ENCODE data around the gene FAM161B. TPM values are rescaled to one million over a fixed set of nuclear protein-coding genes. Genes with fewer than 3 reads are reported as not detected.
A peak's percentile ranks its signal among the peaks of the same experiment; 100 is the strongest.
"Not testable (repeated sequence)": the region's sequence is repeated elsewhere in the genome, so short reads cannot be mapped to it uniquely, and the experiment has no call there.

The FAM161B gene
- total RNA-seq (1 to 10 TPM; 3.3 to 3.4 TPM), total RNA-seq (6.1 to 8.8 reads per million in 2 donors)

GRCh38 chr14:73949752-73950734 is at the start of gene FAM161B, which contains the start of gene COQ6:
Gene FAM161B, minus strand, starts transcription at chr14:73950094. Its CDS starts 68 bp downstream, at chr14:73950026.
Gene COQ6, plus strand, starts transcription at chr14:73950302. Its CDS starts 31 bp downstream, at chr14:73950333.
- peak within 1 kb of the TSS; percentile 95 for H3K27ac Mint-ChIP-seq
- peak within 1 kb of the TSS; percentile 99 for H3K4me3 Mint-ChIP-seq
- peak; percentile 84 to 88 (median 85) for DNase-seq
- no peaks in the 10 kb centered on the region for H3K9me3 ChIP-seq (ENCODE audit: control insufficient read depth, low read length, poor library complexity, severe bottlenecking)
- ATAC-seq = peak; percentile 95
- H3K4me1 Mint-ChIP-seq = peaks cover 15% of the 10 kb centered on the region
- H3K36me3 Mint-ChIP-seq (ENCODE audit: low read depth) = peaks cover 4% of the 10 kb centered on the region
- H3K27me3 Mint-ChIP-seq = no peaks in the 10 kb centered on the region

GRCh38 chr14:73998726-73999125 is 48.8 kb upstream of the FAM161B start:
- H3K27me3 Mint-ChIP-seq = no peaks in the 10 kb centered on the region
- DNase-seq = no peak
- ATAC-seq = no peak
- no peak overlapping the region for H3K4me3 Mint-ChIP-seq
- H3K4me1 Mint-ChIP-seq = peaks cover 10% of the 10 kb centered on the region
- no peaks in the 10 kb centered on the region for H3K9me3 ChIP-seq (ENCODE audit: control insufficient read depth, low read length, poor library complexity, severe bottlenecking)
- peaks cover 12% of the 10 kb centered on the region for H3K36me3 Mint-ChIP-seq (ENCODE audit: low read depth)
- no peak overlapping the region for H3K27ac Mint-ChIP-seq

GRCh38 chr14:73997944-73998447 is 48.1 kb upstream of the FAM161B start:
- H3K4me1 Mint-ChIP-seq = peaks cover 9% of the 10 kb centered on the region
- no peaks in the 10 kb centered on the region for H3K27me3 Mint-ChIP-seq
- H3K9me3 ChIP-seq (ENCODE audit: control insufficient read depth, low read length, poor library complexity, severe bottlenecking) = no peaks in the 10 kb centered on the region
- no peak overlapping the region for H3K4me3 Mint-ChIP-seq
- no peak for ATAC-seq
- peaks cover 10% of the 10 kb centered on the region for H3K36me3 Mint-ChIP-seq (ENCODE audit: low read depth)
- H3K27ac Mint-ChIP-seq = no peak overlapping the region
- DNase-seq = no peak

GRCh38 chr14:73997108-73997943 is 47.4 kb upstream of the FAM161B start:
- H3K27me3 Mint-ChIP-seq = no peaks in the 10 kb centered on the region
- ATAC-seq = no peak
- no peaks in the 10 kb centered on the region for H3K9me3 ChIP-seq (ENCODE audit: control insufficient read depth, low read length, poor library complexity, severe bottlenecking)
- no peak overlapping the region for H3K27ac Mint-ChIP-seq
- H3K4me3 Mint-ChIP-seq = no peak overlapping the region
- H3K36me3 Mint-ChIP-seq (ENCODE audit: low read depth) = peaks cover 7% of the 10 kb centered on the region
- no peak for DNase-seq
- H3K4me1 Mint-ChIP-seq = peaks cover 2% of the 10 kb centered on the region

DNA sequence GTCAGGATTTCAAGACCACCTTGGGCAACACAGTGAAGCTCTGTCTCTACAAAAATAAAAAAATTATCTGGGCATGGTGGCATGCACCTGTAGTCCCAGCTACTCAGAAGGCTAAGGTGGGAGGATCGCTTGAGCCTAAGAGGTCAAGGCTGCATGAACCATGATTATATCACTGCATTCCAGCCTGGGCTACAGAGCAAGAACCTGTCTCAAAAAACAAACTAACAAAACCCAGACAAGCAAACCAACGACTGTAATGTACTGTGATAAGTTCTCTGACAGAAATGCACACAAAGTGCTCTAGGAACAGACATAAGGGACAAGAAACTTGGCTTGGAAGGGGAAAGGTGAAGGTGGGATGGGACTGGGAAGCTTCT is 46.8 kb upstream of the FAM161B start:
- H3K4me3 Mint-ChIP-seq = no peak overlapping the region
- ATAC-seq (no peak), DNase-seq (no peak)
- H3K27me3 Mint-ChIP-seq = no peaks in the 10 kb centered on the region
- H3K4me1 Mint-ChIP-seq = peaks cover 2% of the 10 kb centered on the region
- no peak overlapping the region for H3K27ac Mint-ChIP-seq
- H3K9me3 ChIP-seq (ENCODE audit: control insufficient read depth, low read length, poor library complexity, severe bottlenecking) = no peaks in the 10 kb centered on the region
- H3K36me3 Mint-ChIP-seq (ENCODE audit: low read depth) = peaks cover 7% of the 10 kb centered on the region

DNA sequence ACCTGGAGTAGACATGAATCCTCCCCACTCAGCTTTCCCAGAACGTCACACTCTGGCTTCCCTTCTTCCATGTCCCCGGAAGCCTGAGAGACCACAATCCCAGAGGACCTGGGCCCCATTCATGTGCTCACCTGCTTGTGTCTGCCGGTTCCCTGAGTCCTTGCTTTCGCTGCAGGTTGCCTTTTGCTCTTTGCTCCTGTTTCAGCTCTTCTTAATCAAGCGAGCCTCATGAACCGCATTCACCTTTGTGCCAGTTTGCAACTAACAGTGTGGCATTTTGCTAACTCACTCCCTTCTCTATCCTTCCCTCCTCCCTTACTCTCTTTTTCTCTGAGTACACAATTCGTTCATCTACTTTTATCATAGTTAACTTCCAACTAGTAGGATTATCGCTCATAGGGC is 46.1 kb upstream of the FAM161B start:
- H3K27ac Mint-ChIP-seq = peak overlapping the region; percentile 27
- H3K27me3 Mint-ChIP-seq = no peaks in the 10 kb centered on the region
- H3K4me1 Mint-ChIP-seq = peaks cover 2% of the 10 kb centered on the region
- H3K9me3 ChIP-seq (ENCODE audit: control insufficient read depth, low read length, poor library complexity, severe bottlenecking) = no peaks in the 10 kb centered on the region
- H3K36me3 Mint-ChIP-seq (ENCODE audit: low read depth) = peaks cover 7% of the 10 kb centered on the region
- DNase-seq (no peak), ATAC-seq (no peak)
- H3K4me3 Mint-ChIP-seq = no peak overlapping the region

DNA sequence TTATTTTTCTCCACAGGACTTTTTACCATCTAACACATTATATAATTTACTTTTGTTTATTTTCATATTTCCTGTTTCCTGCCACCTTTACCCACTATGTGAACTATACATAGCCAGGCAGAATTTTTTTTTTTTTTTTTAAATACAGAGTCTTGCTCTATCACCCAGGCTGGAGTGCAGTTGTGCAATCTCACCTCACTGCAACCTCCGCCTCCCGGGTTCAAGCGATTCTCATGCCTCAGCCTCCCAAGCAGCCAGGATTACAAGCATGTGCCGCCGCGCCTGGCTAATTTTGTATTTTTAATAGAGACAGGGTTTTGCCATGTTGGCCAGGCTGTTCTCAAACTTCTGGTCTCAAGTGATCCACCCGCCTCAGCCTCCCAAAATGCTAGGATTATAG is 45.0 kb upstream of the FAM161B start:
- H3K4me1 Mint-ChIP-seq; H3K36me3 Mint-ChIP-seq (ENCODE audit: low read depth); DNase-seq; ATAC-seq; H3K27ac Mint-ChIP-seq; H3K9me3 ChIP-seq (ENCODE audit: control insufficient read depth, low read length, poor library complexity, severe bottlenecking); H3K27me3 Mint-ChIP-seq; H3K4me3 Mint-ChIP-seq: not testable (repeated sequence)

DNA sequence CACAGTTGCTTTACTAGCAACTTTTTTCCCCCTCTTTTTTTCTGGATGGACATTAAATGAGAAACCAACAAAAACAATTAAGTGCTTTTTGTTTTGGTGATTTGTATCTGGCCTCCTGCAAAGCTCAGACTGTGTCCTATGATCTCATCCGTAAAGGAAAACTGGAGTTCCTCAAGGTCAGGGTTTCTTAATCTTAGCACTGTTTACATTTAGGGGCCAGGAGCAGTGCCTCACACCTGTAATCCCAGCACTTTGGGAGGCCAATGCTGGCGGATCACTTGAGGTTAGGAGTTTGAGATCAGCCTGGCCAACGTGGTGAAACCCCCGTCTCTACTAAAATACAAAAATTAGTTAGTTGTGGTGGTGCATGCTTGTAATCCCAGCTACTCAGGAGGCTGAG is 41.2 kb upstream of the FAM161B start:
- ATAC-seq = no peak

GRCh38 chr14:73988656-73989055 is 38.8 kb upstream of the FAM161B start:
- H3K27ac Mint-ChIP-seq; ATAC-seq; H3K36me3 Mint-ChIP-seq (ENCODE audit: low read depth); H3K4me1 Mint-ChIP-seq; H3K4me3 Mint-ChIP-seq; H3K27me3 Mint-ChIP-seq; H3K9me3 ChIP-seq (ENCODE audit: control insufficient read depth, low read length, poor library complexity, severe bottlenecking); DNase-seq: not testable (repeated sequence)

More for the DNA sequence above, 41.2 kb upstream of the FAM161B start:
- Mint-ChIP-seq H3K4me3 (no peak overlapping the region), H3K27me3 (no peaks in the 10 kb centered on the region), H3K4me1 (peaks cover 3% of the 10 kb centered on the region), H3K36me3 (ENCODE audit: low read depth) (peaks cover 11% of the 10 kb centered on the region), H3K27ac (no peak overlapping the region)
- no peak for DNase-seq
- H3K9me3 ChIP-seq (ENCODE audit: control insufficient read depth, low read length, poor library complexity, severe bottlenecking) = no peaks in the 10 kb centered on the region

DNA sequence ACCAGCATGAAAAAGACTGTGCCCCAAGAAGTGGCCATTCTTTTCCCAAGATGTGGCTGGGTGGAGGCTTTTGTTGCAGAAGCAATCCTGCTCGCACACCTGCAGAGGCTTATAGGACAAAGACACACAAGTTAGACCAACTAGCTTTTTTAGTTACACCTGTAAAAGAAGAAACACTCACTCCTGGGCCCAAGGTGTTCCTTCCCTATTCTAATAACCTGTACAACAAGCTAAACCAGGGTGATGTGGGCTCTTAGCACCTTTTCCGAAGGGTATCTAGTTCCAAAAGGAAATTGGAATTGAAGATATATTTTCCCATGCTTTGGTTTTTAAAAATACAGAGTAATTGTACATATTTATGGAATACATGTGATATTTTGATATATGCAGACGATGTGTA is 38.2 kb upstream of the FAM161B start:
- no peak for ATAC-seq

DNA sequence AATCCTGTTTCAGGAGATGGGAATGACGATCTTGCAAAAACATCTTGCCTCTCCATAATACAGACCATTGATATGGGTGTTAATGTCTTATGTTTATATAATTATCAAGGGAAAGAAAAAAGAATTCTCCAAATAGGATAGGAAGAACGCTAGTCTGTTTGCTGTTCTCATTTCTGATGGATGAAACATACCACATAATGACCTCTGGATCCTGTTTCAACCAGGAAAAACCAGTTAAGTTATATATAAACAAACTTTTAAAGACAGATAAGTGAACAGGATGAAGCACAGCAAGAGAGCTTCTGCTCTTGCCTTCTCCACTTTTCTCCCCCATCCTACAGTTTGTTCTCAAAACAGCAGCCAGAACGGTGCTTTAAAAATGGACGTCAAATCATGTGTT is 28.0 kb upstream of the FAM161B start:
- no peak for ATAC-seq
- Mint-ChIP-seq H3K36me3 (ENCODE audit: low read depth) (peaks cover 6% of the 10 kb centered on the region), H3K27me3 (no peaks in the 10 kb centered on the region), H3K4me1 (peaks cover 3% of the 10 kb centered on the region), H3K4me3 (no peak overlapping the region), H3K27ac (no peak overlapping the region)
- H3K9me3 ChIP-seq (ENCODE audit: control insufficient read depth, low read length, poor library complexity, severe bottlenecking) = no peaks in the 10 kb centered on the region
- DNase-seq = no peak

More for the DNA sequence above, 38.2 kb upstream of the FAM161B start:
- Mint-ChIP-seq H3K27me3 (no peaks in the 10 kb centered on the region), H3K36me3 (ENCODE audit: low read depth) (peaks cover 6% of the 10 kb centered on the region), H3K4me3 (no peak overlapping the region), H3K27ac (no peak overlapping the region), H3K4me1 (peaks cover 2% of the 10 kb centered on the region)
- H3K9me3 ChIP-seq (ENCODE audit: control insufficient read depth, low read length, poor library complexity, severe bottlenecking) = no peaks in the 10 kb centered on the region
- DNase-seq = no peak

DNA sequence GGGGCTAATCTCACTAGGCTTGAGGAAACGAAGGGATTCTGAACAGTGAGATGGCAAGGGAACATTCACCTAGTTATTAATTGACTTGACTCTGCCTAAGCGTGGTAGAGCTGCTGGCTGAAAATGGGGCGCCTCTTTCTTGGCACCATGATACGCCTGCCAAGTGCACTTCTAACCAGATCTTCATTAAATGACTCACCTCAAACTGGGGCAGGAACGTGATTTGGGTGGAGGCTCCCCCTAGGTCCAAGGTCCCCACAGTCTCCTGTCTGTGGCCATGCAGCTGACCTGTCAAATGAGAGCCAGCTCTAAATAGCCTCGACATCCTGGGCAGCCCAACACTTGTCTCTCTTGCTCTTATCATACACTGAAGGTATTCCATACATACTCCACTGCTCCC is 26.2 kb upstream of the FAM161B start:
- H3K9me3 ChIP-seq (ENCODE audit: control insufficient read depth, low read length, poor library complexity, severe bottlenecking) = no peaks in the 10 kb centered on the region
- Mint-ChIP-seq H3K4me3 (no peak overlapping the region), H3K27ac (no peak overlapping the region), H3K36me3 (ENCODE audit: low read depth) (peaks cover 6% of the 10 kb centered on the region), H3K27me3 (no peaks in the 10 kb centered on the region), H3K4me1 (peaks cover 3% of the 10 kb centered on the region)
- DNase-seq = no peak
- no peak for ATAC-seq

- H3K36me3 Mint-ChIP-seq (ENCODE audit: low read depth) = peaks cover 2% of the 10 kb centered on the region
- H3K27ac Mint-ChIP-seq = no peak overlapping the region
- no peak for DNase-seq
- H3K27me3 Mint-ChIP-seq = no peaks in the 10 kb centered on the region
- no peak overlapping the region for H3K4me3 Mint-ChIP-seq
- no peaks in the 10 kb centered on the region for H3K4me1 Mint-ChIP-seq
- ATAC-seq = no peak
- H3K9me3 ChIP-seq (ENCODE audit: control insufficient read depth, low read length, poor library complexity, severe bottlenecking) = no peaks in the 10 kb centered on the region
These were observed 23.6 kb upstream of the FAM161B start for GRCh38 chr14:73973497-73973896.

All from T-helper 17 cell (primary cell).